HG03571 (cell line): Measurements from ENCODE around the gene STXBP1.

Experiments
- ATAC-seq: cut with Tn5 transposase; IDR thresholded peaks from one replicate; pipeline ENCODE4 v1.9.1; 2021; ENCODE audit not compliant: unreplicated experiment

Gene STXBP1

GRCh38 chr9:127611899-127612790 lies at the start of gene STXBP1:
TSS of gene STXBP1 (plus strand) at chr9:127612277. CDS start at chr9:127612404, 127 bp downstream.
- peak; percentile 77 for ATAC-seq

GRCh38 chr9:127562279-127562796 lies 49.7 kb upstream of the STXBP1 start:
- ATAC-seq: no peak

GRCh38 chr9:127562841-127563401 lies 49.2 kb upstream of the STXBP1 start:
- no peak for ATAC-seq

- no peak for ATAC-seq
Measured at GRCh38 chr9:127563579-127563978, 48.5 kb upstream of the STXBP1 start.

- no peak for ATAC-seq
Measured at GRCh38 chr9:127565231-127565630, 46.8 kb upstream of the STXBP1 start.

- no peak for ATAC-seq
Measured at GRCh38 chr9:127566351-127567001, 45.6 kb upstream of the STXBP1 start.

GRCh38 chr9:127567035-127567729 lies 44.9 kb upstream of the STXBP1 start:
- ATAC-seq: no peak

- no peak for ATAC-seq
Measured at GRCh38 chr9:127567730-127568617, 44.1 kb upstream of the STXBP1 start.

GRCh38 chr9:127568618-127568970 lies 43.5 kb upstream of the STXBP1 start:
- no peak for ATAC-seq

- no peak for ATAC-seq
Measured at GRCh38 chr9:127568971-127569885, 42.8 kb upstream of the STXBP1 start.

GRCh38 chr9:127569886-127570401 lies 42.1 kb upstream of the STXBP1 start:
- ATAC-seq: no peak

GRCh38 chr9:127570533-127571111 lies 41.5 kb upstream of the STXBP1 start:
- no peak for ATAC-seq

GRCh38 chr9:127571971-127572370 lies 40.1 kb upstream of the STXBP1 start:
- ATAC-seq: no peak

GRCh38 chr9:127572961-127573721 lies 38.9 kb upstream of the STXBP1 start:
- ATAC-seq: no peak

- ATAC-seq: no peak
Measured at GRCh38 chr9:127574072-127574993, 37.7 kb upstream of the STXBP1 start.

- no peak for ATAC-seq
Measured at GRCh38 chr9:127575875-127576778, 36.0 kb upstream of the STXBP1 start.
